K562 (cell line): ENCODE measurements around the gene OR2S2. TPM values are rescaled to one million over a fixed set of nuclear protein-coding genes. Genes with fewer than 3 reads are reported as not detected.

ENCODE experiments used
- ATAC-seq: fragments of 200-7000 bp; cut with Tn5 transposase; 3 replicates; pipeline ENCODE4 v1.9.1; 2020; ENCODE audit warnings: moderate library complexity
- BruUV-seq: library from RNA; stranded (reverse); fragments of 400-500 nt; replicated peaks from 2 replicates; lab custom pipeline; 2021; lab: Mats Ljungman, UMichigan
- CTCF ChIA-PET: fragments of 300-600 bp; formaldehyde crosslinking; extraction: SDS; loops from one replicate; lab custom pipeline; 2021; ENCODE audit warnings: low intra/inter-chr PET ratio; lab: Yijun Ruan, JAX
- POLR2A ChIA-PET: fragments of 300-600, 350-650 bp; sonication (Branson Sonifier 250); formaldehyde crosslinking; extraction: SDS; loops from one replicate; lab custom pipeline; 2021; ENCODE audit warnings: antibody characterized with exemption, inconsistent platforms; lab: Yijun Ruan, JAX
- DNase-seq, 4 experiments: peaks; one replicate each; pipeline versions ENCODE4 v3.0.0 to v3.0.0-alpha.2; 2011 to 2018; ENCODE audit warnings: low spot score in 3 of 4, mixed read lengths in 3 of 4; ENCODE audit errors: extremely low read depth in 1 of 4
- FAIRE-seq: peaks from 2 replicates; lab custom pipeline; 2011; peaks lifted over from hg19 to GRCh38; lab: Jason Lieb, UNC
- H2AFZ ChIP-seq: 2 replicates; pipeline ENCODE4 v1.6.0; 2011; ENCODE audit warnings: low read depth, low read length, control low read depth, inconsistent platforms
- H3K27ac ChIP-seq: fragments of 200-600 bp; 3 replicates; pipeline ENCODE4 v1.8.0; 2011; ENCODE audit warnings: low read depth, mild to moderate bottlenecking, control low read depth, inconsistent platforms, low read length, moderate library complexity, mixed read lengths; ENCODE audit errors: extremely low read depth
- H3K27me3 ChIP-seq, 2 experiments: fragments of 300-600 bp in 1 of 2; 2 replicates in 1 of 2; 3 replicates in 1 of 2; pipeline versions ENCODE4 v1.6.0 to v1.8.0; 2011; ENCODE audit warnings: inconsistent platforms in 2 of 2, low read length in 2 of 2, mild to moderate bottlenecking in 1 of 2, mixed read lengths in 1 of 2, moderate library complexity in 1 of 2; ENCODE audit not compliant: control insufficient read depth in 2 of 2, insufficient read depth in 2 of 2
- H3K36me3 ChIP-seq: fragments of 300-600 bp; 3 replicates; pipeline ENCODE4 v1.8.0; 2011; ENCODE audit warnings: mild to moderate bottlenecking, low read length, inconsistent platforms; ENCODE audit not compliant: control insufficient read depth, insufficient read depth
- H3K4me1 ChIP-seq, 2 experiments: fragments of 200-600 bp in 1 of 2; replicated peaks in 1 of 2; 2 replicates in 1 of 2; 3 replicates in 1 of 2; pipeline versions ENCODE4 v1.5.1 to v1.8.0; 2011; ENCODE audit warnings: inconsistent platforms in 2 of 2, low read length in 2 of 2, mild to moderate bottlenecking in 1 of 2, mixed read lengths in 1 of 2, moderate library complexity in 1 of 2; ENCODE audit not compliant: control insufficient read depth in 2 of 2, insufficient read depth in 2 of 2
- H3K4me2 ChIP-seq: 2 replicates; pipeline ENCODE4 v1.6.1; 2011; ENCODE audit warnings: low read length, control low read depth, inconsistent platforms, mixed read lengths; ENCODE audit not compliant: insufficient read depth
- H3K4me3 ChIP-seq: fragments of 200-600 bp; sonication (generic), shearing (Covaris generic); 2 replicates; pipeline ENCODE4 v1.5.1; 2016; ENCODE audit warnings: control low read depth, inconsistent platforms
- H3K79me2 ChIP-seq: fragments of 200-600 bp; 3 replicates; pipeline ENCODE4 v1.8.0; 2011; ENCODE audit warnings: low read length, inconsistent platforms; ENCODE audit not compliant: control insufficient read depth, insufficient read depth
- H3K9ac ChIP-seq, 2 experiments: 2 replicates each; pipeline versions ENCODE4 v1.6.0 to v1.6.1; 2011; ENCODE audit warnings: low read depth in 2 of 2, low read length in 2 of 2, control low read depth in 1 of 2, inconsistent platforms in 1 of 2, mild to moderate bottlenecking in 1 of 2, mixed read lengths in 1 of 2; ENCODE audit not compliant: insufficient read depth in 1 of 2
- H3K9me1 ChIP-seq: one replicate; pipeline ENCODE4 v1.6.0; 2011; ENCODE audit warnings: inconsistent platforms, mild to moderate bottlenecking, low read length, moderate library complexity; ENCODE audit not compliant: control insufficient read depth, insufficient read depth
- H3K9me3 ChIP-seq: replicated peaks from 2 replicates; pipeline ENCODE4 v1.5.1; 2011; ENCODE audit warnings: low read depth, low read length, inconsistent platforms; ENCODE audit not compliant: control insufficient read depth, insufficient read depth
- H4K20me1 ChIP-seq: replicated peaks from 2 replicates; pipeline ENCODE4 v1.6.1; 2011; ENCODE audit warnings: low read length, inconsistent platforms, mixed read lengths; ENCODE audit not compliant: control insufficient read depth, insufficient read depth
- KLF6 ChIP-seq: fragments of 250-450 bp; sonication (Bioruptor Pico); IDR thresholded peaks from 2 replicates; pipeline ENCODE4 v1.4.0; 2020; ENCODE audit warnings: mild to moderate bottlenecking, moderate library complexity, borderline replicate concordance
- MEF2D ChIP-seq: conservative IDR thresholded peaks from 2 replicates; pipeline ENCODE4 v1.6.1; 2016; ENCODE audit warnings: low read depth, missing genetic modification characterization, missing compliant biosample characterization
- PRMT5 ChIP-seq: sonication (generic); formaldehyde crosslinking; IDR thresholded peaks from 2 replicates; pipeline ENCODE4 v1.5.0; 2020; ENCODE audit warnings: missing genetic modification reagents
- ZNF184 ChIP-seq: sonication (generic); formaldehyde crosslinking; IDR thresholded peaks from 2 replicates; pipeline ENCODE4 v1.5.0; 2020; ENCODE audit warnings: missing genetic modification reagents
- ZNF3 ChIP-seq: fragments of 250-450 bp; sonication (Bioruptor Pico); IDR thresholded peaks from 2 replicates; pipeline ENCODE4 v1.5.0; 2021; ENCODE audit warnings: mild to moderate bottlenecking, moderate library complexity
- WGBS: fragments of 100-300 bp; shearing (Covaris generic); methylation state at CpG from one replicate; pipeline ENCODE4 v1.1.6; 2016; ENCODE audit warnings: low coverage, mixed read lengths; ENCODE audit not compliant: insufficient coverage; ENCODE audit errors: missing lambda C conversion rate; 5-methylcytosine and 5-hydroxymethylcytosine counted together
- in situ Hi-C: fragments of 300-500 bp; cut with MboI; formaldehyde crosslinking; loops from 4 replicates; pipeline ENCODE4 v1.15.0; 2018; ENCODE audit warnings: inconsistent platforms, mixed read lengths
- intact Hi-C: fragments of 100-400 bp; cut with micrococcal nuclease; formaldehyde crosslinking; loops from 2 replicates; pipeline ENCODE4 v1.14.2; 2022
- polyA plus RNA-seq, 8 experiments: library from polyadenylated mRNA; depleted of rRNA in 4 of 8; stranded (reverse) in 5 of 8; unstranded in 3 of 8; fragments of >200 nt; fragmentation: Nextera tagmentation in 2 of 8; fragmentation: Illumina TruSeq in 1 of 8; extraction: Ambion mirVana in 2 of 8; extraction: Trizol in 1 of 8; gene quantifications; 2 replicates each; pipeline versions ENCODE4 v1.2.1 to v1.2.3, GENCODE V29; 2011 to 2014; ENCODE audit warnings: inconsistent platforms in 1 of 8, missing spikeins in 1 of 8
- total RNA-seq, 7 experiments: library from RNA; depleted of rRNA in 6 of 7; stranded (reverse); fragments of >200 nt in 6 of 7; fragmentation: Illumina TruSeq in 2 of 7; extraction: Trizol in 2 of 7; gene quantifications; 2 replicates each; pipeline versions ENCODE4 v1.2.1 to v1.2.3, GENCODE V29; 2011 to 2021; ENCODE audit warnings: low replicate concordance in 1 of 7
- TF ChIP-seq, protein P1 (sequence below): fragments of 450-650 bp; conservative IDR thresholded peaks from 2 replicates; pipeline ENCODE4 v1.6.1; 2016; ENCODE audit warnings: missing genetic modification characterization, low read depth, mild to moderate bottlenecking, control low read depth, missing compliant biosample characterization

The OR2S2 gene
- total and polyA plus RNA-seq, 9 of the 15 experiments (the other 6 are each of a cell fraction or from before 2014, with no cell fraction given), result not detected

DNA sequence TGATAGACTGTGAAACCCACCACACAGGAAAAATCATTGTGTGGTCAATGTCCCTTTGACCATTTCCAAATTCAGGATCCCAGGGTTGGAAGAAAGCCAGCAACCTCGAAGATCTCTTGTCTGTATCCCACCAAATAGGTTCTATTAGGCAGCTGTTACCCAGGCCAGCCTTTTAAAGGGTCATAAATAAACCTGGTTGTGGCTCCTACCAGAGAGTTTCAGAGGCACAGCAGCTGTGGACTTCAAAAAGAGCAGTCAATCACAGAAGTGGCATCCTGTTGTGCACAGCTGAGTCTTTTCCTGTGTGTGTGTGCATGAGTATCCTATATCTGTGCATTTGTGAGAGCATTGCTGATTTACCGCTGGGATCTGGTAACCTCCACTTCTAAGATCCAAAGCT is 23.7 kb upstream of the OR2S2 start:
- DNase-seq (no peak), FAIRE-seq (no peak), ATAC-seq (no peak)
- peaks cover 0 to 6% of the 10 kb centered on the region in 2 experiments; a peak in 2 of 5 replicates for H3K27me3 ChIP-seq
- no peak overlapping the region for H2AFZ ChIP-seq
- WGBS, result 0% methylated on average over 1 of the region's 2 CpGs
- in situ Hi-C loops, result no loop called here
- ChIA-PET POLR2A (no interaction called here), CTCF (no interaction called here)
- H3K4me3 ChIP-seq, result no peak overlapping the region
- no peak overlapping the region for H3K4me2 ChIP-seq
- no peaks in the 10 kb centered on the region for H4K20me1 ChIP-seq
- H3K9me3 ChIP-seq, result no peaks in the 10 kb centered on the region
- no peak overlapping the region for H3K27ac ChIP-seq
- intact Hi-C loops, result no loop called here
- TF ChIP-seq ZNF184 (CRISPR knock-in tag) (no peak), KLF6 (no peak)
- H3K9ac ChIP-seq, result no peak overlapping the region
- no peaks in the 10 kb centered on the region for H3K79me2 ChIP-seq
- H3K36me3 ChIP-seq, result no peaks in the 10 kb centered on the region
- no peaks in the 10 kb centered on the region for H3K4me1 ChIP-seq
- no TSS peak for BruUV-seq
- no peaks in the 10 kb centered on the region for H3K9me1 ChIP-seq

DNA sequence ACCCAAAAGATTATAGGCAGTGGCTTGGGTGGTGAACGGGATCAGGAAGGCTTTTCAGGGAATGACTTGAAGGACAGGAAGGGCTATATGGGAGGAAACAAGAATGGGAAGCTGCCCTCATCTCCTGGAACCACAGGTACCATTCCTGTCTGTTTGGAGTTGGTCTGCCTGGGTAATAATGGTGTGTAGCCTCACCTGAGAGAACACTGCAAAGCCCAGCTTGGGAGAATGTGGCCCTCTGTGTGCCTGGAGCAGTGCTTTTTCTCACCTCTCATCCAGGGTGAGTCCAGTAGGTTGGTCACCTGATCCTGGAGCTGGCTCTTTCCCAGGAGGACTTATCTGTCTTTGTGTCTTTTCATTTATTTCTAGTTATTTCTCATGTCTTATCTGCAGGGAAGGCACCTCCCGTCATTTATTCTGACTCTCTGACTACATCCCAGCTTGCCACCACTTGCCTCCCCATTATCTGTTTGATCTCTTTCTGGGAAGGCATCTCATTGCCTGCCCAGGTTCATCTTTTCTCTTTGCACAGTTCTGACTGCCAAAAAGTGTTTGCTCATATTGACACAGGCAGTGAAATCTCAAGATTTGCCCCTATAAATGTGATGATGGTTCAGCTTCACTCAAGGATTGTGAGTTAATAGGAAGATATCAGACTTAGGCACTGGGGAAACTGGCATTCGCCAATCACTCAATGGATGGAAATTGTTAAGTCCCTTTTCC is 22.5 kb upstream of the OR2S2 start:
- no peaks in the 10 kb centered on the region for H3K9me3 ChIP-seq
- no TSS peak for BruUV-seq
- H3K4me1 ChIP-seq, result no peaks in the 10 kb centered on the region
- ATAC-seq, result no peak
- H3K79me2 ChIP-seq, result no peaks in the 10 kb centered on the region
- H3K4me2 ChIP-seq, result no peak overlapping the region
- no peak overlapping the region for H3K4me3 ChIP-seq
- ChIA-PET CTCF (no interaction called here), POLR2A (no interaction called here)
- DNase-seq, result no peak
- H4K20me1 ChIP-seq, result no peaks in the 10 kb centered on the region
- no peak overlapping the region for H3K9ac ChIP-seq
- H2AFZ ChIP-seq, result no peak overlapping the region
- WGBS, result 0% methylated on average over 2 of the region's 3 CpGs
- no peaks in the 10 kb centered on the region for H3K36me3 ChIP-seq
- H3K27ac ChIP-seq, result no peak overlapping the region
- intact Hi-C loops (no loop called here), in situ Hi-C loops (no loop called here)
- H3K9me1 ChIP-seq, result no peaks in the 10 kb centered on the region
- FAIRE-seq, result no peak
- peaks cover 0 to 6% of the 10 kb centered on the region in 2 experiments; a peak in 2 of 5 replicates for H3K27me3 ChIP-seq
- no peak for TF ChIP-seq ZNF3 (CRISPR knock-in tag)
- TF ChIP-seq MEF2D (tag), result no peak
- TF ChIP-seq, protein P1, sequence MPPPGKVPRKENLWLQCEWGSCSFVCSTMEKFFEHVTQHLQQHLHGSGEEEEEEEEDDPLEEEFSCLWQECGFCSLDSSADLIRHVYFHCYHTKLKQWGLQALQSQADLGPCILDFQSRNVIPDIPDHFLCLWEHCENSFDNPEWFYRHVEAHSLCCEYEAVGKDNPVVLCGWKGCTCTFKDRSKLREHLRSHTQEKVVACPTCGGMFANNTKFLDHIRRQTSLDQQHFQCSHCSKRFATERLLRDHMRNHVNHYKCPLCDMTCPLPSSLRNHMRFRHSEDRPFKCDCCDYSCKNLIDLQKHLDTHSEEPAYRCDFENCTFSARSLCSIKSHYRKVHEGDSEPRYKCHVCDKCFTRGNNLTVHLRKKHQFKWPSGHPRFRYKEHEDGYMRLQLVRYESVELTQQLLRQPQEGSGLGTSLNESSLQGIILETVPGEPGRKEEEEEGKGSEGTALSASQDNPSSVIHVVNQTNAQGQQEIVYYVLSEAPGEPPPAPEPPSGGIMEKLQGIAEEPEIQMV (tag), result no peak
- TF ChIP-seq PRMT5 (CRISPR knock-in tag), result no peak
